Stimulated activated CD4-positive, alpha-beta T cell treated with anti-CD3 and anti-CD28 coated beads, Interleukin-12 subunit alpha, Interleukin-12 subunit beta, amount 100 ng/mL, for 48 hours (primary cell): ENCODE measurements around the gene NFIA.
"Not testable (repeated sequence)": the region's sequence is repeated elsewhere in the genome, so short reads cannot be mapped to it uniquely, and the experiment has no call there.

Source experiments
- DNase-seq, 3 donors: peaks; one replicate each; pipeline ENCODE4 v3.0.0-alpha.2; 2020; ENCODE audit warnings: low read depth in 2 of 3, low spot score in 1 of 3

Gene NFIA

DNA sequence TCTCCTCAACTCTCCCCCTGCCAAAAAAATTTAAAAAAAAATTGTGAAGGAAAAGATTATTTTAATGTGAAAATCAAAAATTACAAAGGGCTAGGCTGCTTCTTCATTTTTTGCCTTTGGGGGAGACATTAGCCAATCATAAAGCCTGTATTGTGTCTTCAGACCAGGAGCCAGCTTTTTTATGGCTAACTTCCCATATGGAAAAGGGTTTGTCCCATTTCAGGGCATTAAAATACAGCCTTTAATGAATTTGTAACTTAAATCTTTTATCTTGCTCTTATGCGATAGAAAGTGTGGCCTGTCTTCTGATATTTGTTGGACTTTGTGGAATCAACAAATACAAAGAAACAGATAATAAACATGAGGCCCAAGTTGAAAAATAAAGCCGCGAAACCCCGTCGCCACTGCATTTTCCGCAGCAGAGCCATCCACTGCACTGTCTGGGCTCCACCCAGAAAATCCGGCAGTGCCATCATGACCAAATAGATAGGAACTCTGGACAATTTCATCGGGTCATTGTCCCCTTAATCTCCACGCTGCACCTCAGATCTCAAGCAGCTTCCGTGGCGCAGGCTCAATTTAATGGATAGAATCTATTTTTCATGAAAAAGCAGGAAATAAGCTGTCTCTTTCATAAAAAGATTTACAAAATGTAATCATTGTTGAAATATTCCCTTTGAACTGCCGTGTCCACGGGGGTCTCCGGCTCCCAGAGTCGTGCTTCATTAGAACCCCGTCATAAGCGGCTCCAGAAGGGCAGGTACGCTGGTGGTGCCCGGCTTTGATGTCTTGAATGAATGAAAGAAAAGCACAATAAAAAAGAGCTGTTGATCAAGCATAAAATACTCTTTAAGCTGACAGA, 365.0 kb downstream of the NFIA start:
- DNase-seq = no peak

DNA sequence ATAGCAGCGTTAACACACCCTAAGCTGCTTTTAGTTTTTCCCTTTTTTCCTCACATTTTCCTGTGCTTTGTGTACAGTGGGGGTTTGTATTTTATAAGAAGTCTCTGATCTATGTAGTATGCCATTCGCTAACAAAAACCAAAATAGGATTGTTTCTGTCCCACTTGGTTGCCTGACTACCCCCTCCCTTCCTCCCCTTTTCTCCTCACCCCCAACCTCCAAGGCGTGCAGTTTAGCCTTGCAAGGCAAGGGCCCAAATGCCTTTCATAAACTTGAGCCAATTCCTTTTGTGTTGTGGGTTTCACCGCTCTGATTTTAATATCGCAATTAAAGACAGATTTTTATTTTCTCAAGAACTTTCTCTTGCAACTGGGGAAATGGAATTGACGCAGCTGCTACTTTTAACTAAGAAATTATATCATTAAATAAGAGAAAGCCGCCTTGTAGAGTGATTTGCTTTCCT, 365.6 kb downstream of the NFIA start:
- no peak for DNase-seq

DNA sequence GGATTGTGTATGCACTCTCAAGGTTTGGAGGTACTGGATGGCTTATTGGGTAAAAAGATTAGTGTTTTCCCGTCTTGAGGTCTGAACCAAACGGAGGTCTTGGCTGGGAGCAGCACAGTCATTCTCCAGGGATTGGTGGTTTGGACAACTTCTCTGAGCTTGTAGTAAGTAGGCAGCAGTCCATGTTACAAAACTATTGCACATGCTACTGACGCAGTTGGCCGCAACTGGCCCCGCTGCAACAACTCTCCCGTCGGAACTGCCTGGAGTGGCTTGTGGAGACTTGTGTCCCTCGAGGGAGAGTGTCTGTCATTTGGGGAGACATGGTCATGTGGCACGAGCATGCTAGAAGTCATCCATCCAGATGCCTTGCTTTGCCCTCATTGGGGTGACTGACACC, 366.6 kb downstream of the NFIA start:
- DNase-seq = no peak

DNA sequence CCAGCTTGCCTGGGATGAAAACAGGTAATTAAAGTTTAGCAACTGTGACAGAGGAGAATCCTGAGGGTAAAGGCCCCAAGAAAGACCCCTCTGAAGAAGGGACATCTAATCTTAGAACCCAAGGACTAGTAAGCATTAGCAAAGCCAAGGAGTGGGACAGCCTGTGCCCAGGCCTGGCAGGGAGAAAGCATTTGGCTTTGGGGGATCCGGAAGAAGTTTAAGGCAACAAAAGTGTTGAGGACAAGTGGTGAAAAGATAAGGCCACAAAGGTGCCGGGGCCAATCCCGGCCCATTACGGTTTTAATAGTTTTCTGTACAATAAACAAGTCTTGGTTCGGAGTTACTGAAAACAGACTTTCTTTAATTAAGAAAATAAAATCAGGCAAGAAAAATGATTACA, 367.0 kb downstream of the NFIA start:
- DNase-seq = no peak

DNA sequence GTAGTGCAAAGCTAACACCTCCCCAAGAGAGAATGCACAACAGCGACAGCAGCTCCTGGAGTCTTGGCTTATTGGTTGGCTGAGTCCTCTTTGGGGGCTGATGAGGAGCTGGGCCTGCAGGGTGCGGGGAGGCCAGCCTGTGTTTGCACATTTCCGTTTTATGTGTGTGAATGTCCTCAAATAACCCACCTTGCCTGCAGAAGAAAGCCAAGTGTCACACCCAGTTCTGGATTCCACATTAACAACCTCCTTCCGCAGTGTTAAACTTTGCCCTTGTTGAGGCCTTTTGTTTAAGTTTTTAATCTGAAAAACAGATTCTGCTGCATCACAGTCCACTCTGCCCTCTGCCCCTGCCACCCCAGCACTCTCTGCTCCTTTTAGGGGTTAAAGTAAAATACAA, 368.1 kb downstream of the NFIA start:
- no peak for DNase-seq

DNA sequence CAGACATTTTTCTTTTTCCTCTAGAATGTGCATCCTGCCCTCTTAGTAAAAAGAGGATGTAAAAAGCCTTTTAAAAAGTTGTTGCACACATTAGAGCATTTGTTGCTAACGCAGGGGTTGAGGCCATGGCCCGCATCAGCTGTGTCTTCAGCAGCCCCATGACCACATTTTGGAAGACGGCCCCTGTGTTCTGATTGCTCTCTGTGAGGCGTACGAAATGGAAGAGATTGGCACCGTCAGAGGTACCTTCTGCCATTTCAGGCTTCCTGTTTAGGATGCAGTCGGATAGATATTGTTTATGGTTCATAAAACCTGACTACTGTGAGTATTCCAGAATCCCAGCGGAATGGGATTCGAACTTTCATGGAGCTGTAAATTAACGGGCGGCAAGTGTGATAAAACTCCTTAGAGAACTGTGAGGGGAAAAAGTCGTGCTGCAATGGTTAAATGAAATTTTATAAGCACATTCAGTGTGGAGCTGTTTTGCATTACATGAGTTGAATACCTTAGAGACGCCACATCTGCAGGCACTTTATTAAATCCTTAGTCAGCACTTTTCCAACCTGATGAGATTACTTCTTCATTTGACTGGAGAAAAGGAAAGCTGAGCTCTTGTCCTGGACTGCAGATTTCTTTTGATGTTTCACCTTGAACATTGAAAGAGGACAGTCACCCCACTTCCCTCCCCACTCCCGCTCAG, 368.7 kb downstream of the NFIA start:
- DNase-seq = no peak

DNA sequence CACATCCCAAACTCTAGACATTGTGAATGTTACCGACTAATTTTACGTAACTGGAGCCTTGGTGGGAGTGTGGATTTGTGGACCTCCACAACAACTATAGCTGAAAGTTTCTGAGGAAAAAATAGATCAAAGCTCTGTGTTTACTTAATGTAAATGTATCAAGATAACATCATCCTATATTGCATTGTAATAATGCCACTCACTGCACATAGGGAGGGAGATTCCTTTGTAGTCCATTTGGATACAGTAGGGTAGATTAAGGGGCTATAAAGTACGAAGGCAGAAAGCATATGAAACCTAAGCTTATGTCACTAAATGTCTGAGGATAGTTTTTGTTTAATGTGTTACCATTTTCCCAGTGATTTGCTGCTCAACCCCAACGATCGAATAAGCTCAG, 369.2 kb downstream of the NFIA start:
- no peak for DNase-seq

DNA sequence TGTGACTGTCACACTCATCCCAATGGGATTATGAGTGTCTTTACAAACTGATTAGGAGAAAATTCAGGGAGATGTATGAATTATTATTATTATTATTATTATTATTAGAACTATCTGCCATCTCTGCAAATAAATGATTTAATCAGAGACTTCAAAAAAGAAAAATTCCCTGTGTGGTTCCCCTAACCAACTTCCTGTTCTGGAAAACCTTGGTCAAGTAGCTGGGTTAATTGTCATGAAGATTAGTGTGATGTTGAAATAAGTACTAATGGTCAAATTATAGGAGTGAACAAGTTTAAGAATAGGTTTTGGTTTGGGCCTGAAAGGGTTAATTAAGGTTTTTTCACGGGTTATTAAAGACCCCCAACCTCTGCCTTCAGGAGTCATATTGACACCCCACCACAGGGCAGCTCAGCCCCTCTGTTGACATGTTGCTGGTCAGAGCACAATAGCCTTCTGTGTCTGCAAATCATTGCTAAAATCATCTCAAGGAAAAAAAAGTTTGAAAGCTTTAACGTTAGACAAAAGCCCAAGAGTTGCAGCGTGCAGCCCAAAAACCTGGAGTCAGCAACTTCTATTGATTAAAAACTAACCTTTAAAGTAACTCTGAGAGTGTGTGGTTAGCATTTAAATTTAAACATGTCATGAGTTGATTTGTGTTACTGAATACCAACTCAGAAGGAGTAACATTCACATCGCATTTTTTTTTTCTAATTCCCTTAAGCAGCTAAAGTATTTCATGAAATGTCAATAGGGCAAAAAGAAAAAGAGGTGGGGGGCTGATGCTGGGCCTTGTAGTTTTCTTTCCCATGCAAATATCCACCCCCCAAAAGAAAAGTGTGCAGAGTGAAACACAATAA, 370.0 kb downstream of the NFIA start:
- DNase-seq = no peak

DNA sequence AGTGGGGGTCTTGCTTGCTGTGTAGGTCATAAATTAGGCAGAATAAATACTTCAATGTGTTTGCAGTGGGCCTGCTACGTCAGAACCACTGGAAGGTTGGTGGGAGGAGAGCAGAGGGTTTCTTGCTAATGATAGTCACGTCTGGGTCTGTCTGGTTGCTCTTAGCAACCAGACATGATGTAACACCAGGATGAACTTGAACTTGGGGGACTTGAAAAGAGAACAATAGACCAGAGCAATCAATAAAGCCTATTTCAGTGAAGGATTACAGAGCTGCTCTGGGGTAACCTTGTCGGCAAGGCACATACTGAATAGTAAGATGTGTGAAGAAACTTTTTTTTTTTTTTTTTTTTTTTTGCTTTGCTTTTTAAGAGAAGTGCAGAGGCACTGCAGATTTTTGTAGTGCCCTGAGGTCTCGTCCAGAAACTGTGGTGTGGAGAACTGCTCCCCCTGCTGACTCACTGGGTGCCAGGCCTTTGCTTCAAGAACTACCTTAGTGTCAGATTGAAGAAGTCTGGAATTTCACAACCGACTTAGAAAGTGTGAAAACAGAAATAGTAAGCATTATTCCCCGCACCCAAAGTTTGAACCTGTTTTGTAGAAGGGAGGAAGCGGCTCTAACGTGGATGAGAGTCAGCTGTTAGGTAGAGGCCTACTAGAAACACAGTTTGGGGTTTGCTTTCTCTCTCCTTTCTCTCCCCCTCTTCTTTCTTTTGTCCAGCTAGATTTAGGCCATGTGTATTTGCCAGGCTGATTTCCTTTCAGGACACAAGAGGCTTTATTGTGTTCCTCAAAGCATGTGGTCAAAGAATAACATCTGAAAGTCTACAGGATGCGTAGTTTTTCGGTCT, 371.0 kb downstream of the NFIA start:
- peak; percentile 55 to 60 (median 57) for DNase-seq

DNA sequence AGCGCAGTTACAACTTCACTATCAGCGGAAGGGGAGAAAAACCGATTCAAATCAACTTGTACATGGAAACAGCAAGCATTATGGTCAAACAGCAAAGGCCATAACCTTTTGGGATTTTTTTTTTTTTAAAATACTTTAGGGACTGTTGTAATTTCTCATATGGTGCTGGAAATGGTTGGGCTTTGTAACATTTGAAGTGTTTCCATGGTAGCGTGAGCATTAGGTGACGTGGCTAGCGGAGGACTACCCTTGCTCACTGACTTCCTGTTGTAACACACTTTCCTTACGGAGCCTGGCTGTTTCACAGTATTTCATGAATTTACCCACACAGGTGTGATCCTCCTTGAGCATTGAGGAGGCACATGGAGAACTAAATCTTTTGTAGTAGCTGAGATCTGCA, 373.0 kb downstream of the NFIA start:
- DNase-seq = no peak

DNA sequence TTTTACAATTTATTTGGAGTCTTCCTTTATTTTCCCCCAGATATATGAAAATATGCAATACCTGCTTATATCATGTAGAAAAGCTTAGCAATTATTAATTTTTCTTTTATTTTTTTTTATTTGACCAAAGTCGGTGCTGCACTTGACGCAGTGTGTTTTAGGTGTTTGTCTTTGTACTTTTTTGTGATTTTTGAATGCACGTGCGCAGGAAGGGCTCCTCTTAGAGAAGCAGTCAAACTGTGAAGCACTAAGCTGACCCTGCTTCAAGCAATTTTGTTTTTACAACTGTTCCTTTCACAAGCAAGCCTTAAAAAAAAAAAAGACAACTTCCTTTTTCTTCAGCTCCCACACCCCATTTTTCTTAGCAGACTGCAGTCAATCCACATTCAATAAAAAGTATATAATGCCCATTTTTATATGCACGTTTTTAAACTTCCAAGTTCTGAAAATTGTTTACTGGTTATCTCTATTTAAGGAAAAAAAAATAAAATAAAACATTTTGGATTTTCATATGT, 375.2 kb downstream of the NFIA start:
- DNase-seq = no peak

DNA sequence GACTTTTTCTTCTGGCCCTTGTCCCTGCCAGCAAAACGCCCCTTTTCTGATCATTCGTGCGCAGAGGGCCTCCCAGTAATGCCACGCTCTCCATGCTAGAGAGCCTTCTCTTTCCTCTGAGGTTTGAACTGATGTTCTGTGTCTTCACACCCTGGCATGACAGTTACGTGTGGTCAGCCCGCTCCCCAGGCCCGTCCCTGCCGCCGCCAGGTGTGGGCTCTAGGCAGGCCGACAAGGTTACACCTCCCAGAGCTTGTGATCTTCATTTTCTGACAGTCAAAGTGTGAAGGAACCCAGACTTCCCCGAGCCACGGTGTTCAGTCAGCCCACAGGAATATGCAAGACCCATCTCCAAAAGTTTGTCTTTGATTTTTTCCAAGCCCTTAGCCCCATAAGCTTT, 377.0 kb downstream of the NFIA start:
- DNase-seq = no peak

DNA sequence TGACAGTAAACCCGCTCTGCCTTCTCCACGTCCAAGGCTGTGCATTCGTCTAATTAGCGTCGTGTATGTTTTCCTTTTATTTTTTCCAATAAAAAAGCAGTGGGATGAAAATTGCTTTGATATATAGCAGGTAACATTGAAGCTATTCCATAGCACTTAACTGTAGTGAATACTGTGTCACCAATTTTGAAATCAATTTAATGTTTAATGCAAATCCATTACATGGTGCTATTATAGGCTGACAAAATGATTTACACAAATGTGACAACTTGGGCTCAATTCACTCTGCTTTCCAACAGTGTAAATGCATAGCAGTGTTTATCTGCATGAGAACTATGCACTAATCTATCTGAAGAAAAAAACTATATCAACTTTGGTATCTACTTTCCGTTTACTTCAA, 377.8 kb downstream of the NFIA start:
- no peak for DNase-seq

DNA sequence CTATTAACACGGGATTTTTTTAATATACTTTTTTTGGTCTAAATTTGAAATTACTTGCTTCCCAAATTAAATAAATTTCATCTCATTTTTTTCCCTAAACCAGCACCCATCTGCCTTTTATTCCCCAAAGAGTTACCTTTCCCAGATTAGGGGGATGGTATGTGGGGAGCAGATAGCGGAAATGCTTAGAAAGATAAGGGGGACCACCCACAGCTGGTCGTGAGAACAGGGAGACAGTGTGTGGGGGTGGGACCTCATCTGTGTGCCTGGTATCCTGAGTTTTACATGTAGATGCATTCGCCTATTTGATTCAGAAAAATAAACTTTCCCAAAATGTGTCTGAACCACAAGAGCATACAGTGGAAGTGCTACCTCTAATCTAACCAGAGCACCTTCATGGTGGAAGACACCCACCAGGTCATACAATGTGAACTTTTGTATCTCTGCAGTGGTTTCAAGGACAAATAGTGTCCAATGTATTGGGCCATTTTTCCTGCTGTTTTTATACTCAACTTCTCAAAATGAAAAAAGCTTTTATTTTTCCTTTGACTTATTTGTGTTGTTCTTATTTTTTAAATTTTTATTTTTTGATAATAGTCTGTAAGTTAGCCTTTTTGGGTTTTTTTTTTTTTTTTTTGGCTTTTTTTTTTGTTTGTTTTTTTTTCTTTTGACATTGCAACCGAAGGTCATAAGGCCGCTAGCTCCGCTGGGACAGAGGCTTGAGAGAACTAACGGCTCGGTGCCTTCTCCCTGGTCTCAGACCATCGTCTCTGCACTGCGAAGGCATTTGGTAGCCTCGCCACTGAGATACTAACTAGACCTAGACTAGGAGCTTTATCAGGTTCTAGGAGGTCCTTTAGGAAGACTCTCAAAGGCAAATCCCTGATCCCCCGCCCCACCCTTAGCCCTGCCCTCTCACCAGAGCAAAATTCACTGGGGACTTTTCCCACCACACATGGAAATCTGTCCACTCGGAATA, 379.3 kb downstream of the NFIA start:
- no peak for DNase-seq

DNA sequence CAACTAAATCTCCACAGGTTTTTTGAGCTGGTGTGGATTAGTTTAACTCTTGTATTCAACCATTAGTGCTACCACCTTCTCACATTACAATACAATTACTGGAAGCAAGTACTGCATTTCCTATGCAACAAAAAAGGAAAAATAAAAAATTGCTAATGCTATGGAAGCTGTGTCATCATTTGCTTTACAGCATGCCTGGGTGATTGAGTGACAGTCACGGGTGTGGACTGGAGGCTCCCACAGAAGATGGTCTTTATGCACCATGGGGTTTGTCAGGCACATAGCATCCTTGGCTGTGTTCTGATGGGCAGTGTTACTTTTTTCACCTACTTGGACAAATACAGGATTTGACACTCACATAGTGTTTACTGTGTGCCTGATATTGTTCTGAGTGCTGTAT, 380.3 kb downstream of the NFIA start:
- DNase-seq = no peak

DNA sequence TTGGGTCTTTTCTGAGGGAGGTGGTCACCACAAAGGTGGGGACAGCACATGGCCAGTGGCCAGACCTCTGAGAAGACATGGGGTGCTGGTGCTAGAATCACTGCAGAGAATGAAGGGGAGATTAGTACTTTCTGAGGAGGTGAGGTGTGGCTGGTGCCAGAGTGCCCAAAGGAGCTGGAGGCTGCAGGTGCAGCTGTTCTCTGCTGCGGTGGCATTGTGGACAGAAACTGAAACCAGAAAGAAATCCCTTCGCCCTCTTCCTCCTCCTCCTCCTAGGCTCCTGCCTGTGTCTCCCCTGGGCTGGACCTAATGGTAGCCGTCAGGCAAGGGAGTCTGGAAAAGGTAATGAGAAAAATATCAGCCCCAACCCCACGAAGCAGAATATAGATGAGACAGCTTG, 380.9 kb downstream of the NFIA start:
- no peak for DNase-seq

DNA sequence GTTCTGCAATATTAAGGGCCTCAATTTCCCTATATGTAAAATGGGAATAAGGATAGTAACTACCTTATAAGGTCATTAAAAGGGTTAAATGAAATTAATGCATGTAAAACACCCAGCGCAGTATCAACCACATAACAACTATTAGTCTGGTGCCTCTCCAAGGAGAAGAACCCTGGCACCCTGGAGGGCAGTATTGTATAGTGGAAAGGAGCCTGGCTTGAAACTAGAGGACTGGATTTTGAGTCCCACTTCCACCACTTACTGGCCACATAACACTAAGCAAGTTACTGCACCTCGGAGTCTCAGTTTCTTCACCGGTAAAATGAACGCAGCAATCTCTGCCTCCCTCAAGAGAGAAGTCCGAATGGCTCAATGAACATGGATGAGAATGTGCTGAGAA, 385.5 kb downstream of the NFIA start:
- not testable (repeated sequence) for DNase-seq

DNA sequence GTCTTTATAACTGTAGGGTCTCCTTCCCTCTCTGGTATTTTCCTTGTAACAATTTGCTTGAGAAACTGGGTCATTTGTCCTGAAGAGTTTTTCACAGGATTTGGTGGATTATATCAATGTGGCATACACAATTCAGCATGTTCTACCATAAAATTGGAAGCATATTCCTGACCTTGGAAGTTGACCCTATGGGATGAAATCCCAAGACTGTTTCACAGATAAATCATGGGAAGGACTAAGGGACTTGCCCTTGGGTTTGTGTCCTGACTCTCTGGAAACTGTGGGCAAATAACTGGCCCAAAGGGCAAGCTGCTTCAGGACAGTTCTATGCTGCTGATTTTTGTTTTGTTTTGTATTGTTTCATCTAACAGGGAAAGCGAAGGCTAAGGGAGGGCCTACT, 387.0 kb downstream of the NFIA start:
- no peak for DNase-seq

DNA sequence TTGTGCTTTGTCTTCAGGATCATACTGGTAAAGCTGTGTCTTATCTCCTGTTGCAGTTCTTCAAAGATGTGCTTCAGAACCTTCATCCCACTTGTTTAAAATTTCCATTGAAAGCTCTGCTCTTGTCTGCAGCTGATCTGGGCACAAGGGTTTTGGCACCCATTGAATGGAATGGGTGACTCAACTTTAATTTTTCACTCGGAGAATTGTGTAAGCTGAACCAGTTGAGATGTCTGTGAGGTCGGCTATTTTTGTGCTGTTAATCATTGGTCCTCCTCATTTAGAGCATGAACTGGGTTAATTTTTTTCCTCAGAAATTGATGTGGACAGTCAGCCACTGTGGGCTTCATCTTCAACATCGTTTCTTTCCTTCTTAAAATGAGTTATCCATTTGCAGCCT, 390.5 kb downstream of the NFIA start:
- DNase-seq = no peak
